GM18502 (cell line): ENCODE results near the gene CKB.

Source experiments
- ATAC-seq: cut with Tn5 transposase; IDR thresholded peaks from one replicate; pipeline ENCODE4 v1.9.1; 2021; ENCODE audit warnings: mild to moderate bottlenecking; ENCODE audit not compliant: unreplicated experiment, poor library complexity

CKB gene

DNA sequence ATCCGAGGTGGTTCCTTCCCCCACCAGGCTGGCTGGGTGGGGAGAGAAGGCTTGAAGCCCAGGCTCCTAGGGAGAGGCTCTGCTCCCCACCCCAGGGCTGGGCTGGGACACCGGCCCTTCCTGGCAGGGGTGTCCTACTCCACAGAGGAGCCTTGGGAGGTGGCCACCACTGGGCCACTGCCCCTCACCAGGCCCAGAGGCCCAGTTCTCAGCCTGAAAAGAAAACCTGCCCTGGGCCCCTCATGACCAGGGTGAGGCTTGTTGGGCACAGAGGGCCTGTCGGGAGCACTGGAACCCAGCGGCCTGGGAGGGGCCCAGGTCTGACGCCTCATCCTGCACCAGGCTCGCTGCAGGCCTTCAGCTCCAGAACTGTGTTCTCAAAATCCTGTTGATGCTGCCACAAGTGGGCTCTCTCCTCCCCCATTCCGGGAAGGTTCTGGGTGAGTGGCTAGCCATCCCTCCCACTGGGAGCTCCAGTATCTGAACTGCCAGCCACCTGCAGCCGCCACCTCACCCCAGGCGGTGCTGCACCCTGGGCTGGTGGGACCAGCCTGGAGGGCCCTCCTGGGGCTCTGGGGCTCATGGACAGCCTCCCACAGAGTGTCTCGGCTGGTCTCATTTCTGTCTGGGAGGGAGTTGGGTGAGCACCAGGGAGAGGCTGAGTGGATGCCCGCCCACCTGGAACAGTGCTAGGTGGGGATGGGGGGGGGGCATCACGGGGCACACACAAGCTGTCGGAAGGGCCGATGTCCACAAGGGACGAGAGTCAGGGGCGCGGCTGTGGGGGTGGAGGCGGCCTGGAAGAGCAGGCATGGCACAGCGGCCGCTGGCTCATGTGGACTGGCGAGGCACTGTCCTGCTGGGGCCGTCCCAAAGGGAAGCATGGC is 28.1 kb upstream of the CKB start:
- ATAC-seq = no peak

DNA sequence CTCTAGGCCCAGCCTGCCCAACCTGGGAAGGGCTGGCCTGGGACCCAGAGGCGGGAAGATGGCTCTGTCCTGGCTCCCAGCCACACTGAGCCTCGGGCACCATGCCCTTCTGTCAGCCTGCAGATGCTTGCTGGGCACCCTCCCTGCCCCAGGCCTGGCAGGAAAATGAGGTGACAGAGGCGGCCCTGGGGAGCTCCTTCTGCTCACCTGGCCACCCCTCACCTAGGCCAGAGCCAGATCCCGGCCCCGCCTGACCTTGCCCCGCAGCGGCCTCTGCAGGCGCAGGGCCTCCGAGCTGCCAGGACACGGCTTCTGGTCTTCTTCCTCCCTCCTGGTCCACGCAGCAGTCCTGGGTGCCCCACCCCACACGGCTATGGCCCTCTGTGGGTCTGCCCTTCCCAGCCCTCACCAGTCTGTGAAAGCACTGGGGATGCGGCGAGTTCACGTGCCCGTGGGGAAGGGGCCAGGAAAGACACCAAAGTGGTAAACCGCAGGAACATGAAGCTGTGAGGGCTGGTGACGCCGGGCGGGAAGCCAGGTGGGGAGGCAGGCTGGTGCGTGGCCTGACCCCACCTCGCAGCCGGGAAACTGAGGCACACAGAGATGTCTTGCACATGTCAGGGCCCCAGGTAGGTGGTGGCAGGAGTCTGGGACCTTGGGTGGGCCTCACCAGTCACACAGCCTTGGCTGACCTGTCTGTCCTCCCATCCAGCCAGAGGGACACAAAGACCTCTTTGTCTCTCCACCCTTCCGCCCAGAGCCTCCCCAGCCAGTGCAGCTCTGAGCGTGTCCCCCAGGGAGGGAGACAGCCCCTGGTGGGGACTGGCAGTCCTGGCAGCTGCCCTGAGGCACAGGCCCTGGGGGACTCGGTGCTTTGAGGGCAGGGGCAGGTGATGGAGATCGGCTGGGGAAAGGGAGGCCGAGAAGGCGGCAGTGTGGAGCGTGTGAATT is 27.0 kb upstream of the CKB start:
- no peak for ATAC-seq

DNA sequence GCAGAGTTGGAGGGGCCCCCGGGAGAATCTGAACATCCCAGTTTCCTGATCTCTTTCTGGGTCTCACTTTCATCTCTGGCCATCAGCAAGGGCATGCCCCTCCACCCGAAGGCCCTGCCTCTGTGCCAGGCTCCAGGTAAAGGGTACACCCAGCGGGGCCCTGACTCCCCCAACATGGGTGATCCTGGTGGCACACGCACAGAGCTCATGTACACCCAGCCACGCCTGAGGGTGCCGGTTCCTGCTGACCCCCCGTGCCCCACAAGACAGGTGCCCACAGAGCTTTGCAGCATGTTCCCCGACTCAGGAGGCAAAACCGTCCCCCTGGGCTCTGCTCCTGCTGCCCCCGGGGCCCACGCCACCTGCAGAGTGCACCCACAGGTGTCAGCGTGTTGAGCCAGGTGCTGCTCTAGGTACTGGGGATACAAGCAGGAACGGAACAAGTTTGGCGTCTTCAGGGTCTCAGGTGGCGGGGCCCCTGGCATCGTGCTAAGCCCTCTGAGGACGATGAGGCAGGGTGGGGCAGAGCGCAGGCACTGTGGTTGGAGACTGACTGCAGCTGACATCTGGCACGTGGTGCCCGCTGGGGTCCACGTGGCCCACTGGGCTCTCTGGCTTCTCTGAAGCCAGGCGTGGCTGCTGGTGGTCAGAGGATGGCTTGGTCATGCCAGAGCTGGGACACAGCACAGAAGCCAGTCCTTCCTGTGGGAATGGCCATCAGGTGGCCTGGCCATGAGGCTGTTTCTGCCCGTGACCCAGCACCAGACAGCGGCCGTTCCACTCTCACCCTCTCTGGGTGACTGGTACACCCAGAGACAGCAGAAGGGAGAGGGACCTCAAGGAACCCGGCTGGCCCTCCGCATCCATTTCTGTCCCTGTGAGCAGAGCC is 26.1 kb upstream of the CKB start:
- no peak for ATAC-seq

DNA sequence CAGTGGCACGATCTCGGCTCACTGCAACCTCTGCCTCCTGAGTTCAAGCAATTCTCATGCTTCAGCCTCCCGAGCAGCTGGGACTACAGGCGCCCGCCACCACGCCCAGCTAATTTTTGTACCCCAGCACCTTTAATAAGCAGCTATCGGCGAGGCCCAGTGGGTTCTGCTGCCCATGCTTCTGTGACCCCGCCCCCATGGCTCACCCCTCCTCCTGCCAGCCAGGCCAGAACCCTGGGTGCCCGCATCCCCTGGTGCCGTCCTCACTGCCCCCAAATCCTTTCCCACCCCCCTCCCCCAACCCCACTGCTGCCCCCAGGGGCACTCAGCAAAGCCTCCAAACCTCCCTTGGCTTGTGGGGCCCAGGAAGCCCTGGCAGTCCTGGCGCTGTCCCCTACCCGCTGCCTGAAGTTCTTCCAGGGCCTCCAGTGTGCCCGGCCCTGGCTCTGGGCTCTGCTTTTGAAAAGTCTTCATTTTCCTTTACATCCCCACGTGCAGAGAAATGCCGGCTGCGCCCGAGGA is 25.4 kb upstream of the CKB start:
- ATAC-seq = no peak

DNA sequence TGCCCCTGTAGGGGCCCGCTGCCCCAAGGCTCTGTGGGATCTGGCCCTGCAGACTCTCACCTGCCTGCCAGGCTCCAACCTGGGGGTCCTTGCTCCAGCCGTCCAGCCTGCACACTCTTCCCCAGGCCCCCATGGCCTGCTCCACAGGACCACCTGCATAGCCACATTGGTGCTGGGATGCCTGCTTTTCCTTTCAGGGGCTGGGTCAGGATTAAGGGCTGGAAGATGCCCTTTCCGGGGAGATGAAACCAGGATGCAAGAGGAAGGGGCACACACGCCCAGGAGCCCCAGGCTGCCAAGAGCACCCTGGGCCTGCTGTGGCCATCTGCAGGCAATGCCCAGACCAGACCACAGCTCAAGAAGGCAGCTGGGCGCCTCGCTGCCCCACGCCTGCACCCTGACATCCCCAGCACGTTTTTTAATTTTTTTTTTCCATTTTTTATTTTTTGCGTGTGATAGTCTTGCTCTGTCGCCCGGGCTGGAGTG is 24.9 kb upstream of the CKB start:
- ATAC-seq = no peak

DNA sequence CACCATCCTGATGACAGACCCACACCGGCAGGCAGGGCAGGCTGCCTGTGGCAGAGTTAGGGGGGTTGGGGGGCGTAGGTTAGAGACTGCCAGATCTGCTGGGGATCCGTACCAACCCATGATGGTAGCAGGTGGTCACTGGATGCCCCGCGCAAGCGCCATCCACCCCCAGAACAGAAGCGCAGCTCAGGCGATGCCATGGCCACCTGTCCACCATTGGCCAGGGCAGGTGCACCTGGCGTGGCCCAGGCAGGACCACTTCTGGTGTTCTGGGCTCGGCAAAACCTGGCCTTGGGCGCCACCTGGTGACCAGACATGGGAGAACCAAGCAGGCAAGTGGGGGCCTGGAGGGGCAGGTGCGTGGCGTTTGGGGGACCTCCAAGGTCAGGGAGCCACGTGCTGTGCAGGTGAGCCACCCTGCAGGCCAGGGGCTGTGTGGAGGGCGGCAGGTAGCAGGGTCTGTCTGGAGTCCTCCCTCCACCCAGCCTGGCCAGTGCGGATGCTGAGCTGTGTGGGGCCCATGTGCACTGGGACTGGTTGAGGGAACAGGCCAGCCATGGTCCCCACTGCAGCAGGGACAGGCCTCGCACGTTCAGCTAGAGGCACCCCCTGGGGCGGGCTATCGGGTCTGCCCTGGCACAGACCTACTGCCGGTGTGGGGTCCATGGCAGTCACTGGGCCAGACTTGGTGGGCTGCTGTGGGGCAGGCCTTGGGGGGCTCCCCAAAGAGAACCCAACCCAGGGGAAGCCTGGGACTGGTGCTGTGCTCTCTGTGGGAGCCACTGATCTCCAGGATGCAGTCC is 24.2 kb upstream of the CKB start:
- ATAC-seq = no peak

DNA sequence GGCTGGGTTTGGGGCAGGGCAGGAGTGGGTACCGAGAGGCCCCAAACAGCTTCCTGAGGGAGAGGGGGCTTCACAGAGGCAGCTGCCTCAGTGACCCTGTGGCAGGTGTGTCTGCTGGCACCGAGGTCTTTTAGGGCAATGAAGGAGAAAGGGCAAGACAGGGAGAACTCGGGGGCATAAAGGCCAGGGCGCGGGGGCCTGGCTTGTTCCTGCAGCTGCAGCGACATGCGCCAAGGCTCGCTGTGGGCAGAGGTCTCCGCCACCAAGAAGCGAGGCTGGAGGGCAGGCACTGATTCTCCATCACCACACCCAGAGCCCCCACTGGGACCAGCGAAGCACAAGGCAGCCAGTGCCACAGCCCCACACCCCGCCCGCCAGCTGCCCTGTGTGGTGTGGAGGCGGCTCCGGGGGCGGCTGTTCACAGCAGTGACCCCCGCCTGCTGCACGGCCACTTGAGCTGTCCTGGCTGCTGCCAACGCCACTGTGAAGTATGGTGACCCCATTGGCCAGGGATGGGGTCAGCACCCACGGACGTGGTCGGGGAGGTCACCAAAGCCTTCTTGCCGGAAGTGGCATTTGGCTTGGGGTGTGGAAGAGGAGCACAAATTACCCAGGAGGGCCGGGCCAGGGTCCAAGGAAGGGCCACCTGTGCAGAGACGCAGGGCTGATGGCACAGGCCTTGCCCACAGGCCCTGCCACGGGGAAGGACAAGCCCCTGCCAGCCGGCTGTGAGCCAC is 23.5 kb upstream of the CKB start:
- ATAC-seq = no peak

DNA sequence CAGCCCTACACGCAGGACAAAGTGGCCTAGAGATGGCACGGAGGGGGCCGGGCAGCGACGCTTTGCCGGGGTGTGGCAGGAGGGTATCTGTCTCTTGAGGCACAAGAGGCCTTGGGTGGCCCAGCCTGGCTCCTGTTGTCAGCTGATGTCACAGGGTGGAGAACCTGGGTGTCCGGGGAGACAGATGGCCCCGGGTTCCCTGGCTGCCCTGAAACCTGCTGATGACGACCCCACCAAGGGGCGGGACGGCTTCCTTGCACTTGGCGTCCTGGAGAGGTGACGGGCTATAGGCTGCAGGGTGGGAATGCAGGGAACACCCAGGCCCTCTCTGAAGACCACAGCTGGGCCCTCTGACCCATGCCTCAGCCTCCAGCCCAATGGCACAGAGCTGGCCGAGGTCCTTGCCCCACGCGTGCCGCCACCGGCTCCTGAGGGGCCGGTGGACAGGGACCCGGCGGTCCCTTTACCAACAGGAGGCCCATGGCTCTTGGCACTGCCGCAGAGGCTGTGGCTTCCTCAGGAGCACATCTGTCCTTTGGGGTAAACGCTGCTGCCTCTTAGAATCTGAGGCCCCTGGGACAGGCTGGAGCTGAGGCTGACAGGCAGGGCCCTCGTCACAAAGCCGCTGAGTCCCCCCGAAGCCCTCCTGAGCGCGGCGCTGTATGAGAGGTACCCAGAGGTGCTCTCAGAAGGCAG is 22.7 kb upstream of the CKB start:
- no peak for ATAC-seq

DNA sequence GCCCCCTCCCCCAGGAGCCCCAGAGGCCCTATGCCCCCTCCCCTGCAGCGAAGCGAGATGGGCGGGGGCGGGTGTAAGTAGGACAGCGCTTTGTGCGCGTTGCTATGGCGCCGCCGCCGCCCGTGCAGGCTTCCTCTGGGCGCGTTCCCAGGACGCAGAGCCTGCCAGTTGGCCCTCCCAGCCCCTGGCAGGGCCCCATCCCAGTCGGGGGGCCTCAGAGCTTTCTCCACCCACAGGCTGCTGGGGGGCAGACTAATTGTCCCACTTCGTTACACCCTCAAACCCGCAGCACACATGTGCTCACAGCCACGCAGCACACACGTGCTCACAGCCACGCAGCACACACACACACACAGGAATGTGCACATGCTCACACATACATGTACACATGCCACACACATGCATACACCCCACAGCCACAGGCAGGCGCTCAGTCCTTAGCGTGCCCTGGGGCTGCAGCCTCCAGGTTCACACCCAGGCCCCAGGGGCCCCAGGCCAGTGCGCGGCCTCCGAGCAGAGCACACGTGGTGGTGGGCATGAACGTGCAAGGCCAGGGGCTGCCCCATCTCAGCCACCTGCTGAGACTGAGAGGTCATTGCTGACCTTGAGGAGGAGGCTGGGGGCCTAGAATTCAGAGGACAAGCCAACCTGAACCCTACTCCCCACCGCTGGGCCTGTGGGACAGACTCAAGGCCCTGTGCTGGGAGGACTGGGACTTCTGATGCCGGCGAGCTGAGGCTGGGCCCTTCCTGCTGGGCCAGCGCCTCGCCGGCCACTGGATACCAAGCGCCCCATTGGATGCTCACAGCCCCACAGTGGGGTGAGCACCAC is 22.0 kb upstream of the CKB start:
- no peak for ATAC-seq

DNA sequence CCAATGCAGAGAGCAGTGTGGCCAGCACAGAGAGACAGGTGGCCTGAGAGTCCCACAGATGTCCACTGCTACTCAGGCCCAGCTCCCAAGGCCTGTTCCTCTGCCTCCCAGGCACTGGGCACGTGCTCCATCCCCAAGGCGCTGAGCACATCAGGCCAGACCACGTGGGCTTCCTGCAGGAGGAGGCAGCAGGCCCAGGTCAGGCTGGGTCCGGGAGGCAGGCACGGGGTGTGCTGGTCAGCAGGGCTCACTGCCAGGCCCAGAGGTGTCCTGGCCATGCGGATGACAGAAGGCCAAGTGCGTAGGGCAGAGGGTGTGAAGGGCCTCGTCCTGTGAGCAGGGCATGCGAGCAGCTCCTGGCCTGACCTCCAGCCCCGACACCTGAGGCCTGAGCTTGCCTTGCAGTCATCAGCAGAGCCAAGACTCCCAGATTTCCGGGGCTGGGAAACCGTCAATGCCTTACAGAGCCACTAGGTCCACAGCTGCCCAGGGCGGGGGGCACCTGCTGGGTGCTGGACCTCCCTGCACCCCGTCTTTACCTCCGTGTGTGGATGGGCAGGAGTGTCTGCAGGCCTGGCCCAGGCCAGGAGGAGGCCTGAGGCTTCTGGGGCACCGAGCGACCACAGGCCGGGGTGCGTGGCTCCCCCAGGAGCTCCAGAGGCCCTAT is 21.2 kb upstream of the CKB start:
- ATAC-seq = no peak

DNA sequence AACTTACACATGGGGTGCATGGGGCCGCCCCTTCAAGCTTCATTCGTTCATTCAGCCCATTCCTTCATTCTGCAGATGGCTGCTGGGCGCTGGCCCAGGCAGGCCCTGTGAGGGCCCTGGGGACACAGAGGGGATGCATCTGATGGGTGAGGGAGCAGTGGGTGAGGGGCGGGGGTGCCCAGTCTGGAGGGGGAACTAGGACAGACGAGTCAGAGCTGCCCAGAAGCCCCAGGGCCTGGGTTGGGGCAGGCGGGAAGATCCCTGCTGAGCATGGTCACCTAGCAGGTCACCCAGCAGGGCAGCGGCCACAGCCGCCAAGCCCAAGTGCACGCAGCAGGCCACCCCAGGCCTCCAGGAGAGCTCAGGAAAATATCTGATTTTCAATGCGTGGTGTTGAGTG is 20.5 kb upstream of the CKB start:
- ATAC-seq = no peak

DNA sequence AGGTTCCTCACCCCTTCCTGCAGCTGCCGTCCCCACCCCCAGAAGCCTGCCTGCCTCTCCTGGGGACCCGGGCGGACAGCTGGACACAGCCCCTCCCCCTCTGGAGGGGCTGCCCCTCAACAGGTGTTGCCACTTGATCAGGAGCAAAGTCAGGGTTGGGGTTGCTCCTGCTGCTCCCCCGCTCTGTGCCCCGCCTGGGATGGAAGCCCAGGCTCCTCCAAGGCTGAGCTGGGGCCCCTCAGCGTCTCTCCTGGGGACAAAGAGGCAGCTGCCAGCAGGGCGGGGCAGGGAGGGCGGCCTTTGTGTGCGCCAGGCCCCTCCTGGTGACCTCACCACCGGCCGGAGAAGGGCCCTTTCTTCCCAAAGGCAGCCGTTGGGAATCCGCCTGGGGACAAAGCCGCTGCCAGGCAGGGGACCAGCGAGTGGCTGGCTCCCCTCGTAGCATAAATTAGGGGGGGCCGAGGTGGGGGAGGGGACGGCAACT is 20.0 kb upstream of the CKB start:
- ATAC-seq = no peak

DNA sequence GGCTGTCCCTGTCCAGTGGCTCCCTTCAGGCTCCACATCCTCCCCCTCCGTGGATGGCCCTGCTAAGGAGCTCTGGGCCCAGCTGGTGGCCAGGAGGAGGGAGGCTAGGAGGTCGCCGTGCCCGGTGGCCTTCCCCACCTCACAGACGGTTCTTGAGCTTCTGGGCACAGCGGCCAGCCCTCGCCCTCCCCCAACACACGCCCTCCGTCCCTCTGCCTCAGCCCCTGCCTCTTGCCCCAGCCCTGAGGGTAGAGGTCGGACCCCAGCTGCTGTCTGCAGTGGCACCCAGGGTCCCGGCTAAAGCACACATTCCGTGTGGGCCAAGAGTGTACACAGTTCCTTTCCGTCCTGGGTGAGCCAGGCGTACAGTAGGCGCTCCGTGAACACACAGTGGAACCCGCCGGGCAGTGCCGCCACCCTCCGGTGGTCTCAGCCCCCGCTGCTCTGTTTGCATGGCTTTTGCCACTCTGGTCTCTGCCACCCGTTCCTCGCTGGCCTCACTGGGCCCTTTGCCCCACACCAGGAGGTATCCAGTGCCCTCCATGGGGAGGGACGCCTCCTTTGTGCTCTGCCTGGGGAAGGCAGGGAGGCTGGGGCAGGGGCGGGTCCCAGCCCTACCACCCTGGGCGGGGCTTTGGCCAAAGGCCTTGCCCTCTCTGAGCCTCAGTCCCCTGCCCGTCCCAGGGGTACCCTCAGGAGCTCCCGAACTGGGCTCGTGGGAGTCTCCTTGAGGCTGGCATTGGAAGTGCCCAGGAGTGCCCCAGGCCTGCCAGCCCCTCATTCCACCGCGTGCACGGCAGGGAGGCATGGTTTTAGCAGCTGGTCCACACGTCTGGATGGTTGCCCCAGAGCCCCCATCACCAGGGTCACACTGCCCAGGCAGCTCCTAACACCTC is 19.3 kb upstream of the CKB start:
- ATAC-seq = no peak

DNA sequence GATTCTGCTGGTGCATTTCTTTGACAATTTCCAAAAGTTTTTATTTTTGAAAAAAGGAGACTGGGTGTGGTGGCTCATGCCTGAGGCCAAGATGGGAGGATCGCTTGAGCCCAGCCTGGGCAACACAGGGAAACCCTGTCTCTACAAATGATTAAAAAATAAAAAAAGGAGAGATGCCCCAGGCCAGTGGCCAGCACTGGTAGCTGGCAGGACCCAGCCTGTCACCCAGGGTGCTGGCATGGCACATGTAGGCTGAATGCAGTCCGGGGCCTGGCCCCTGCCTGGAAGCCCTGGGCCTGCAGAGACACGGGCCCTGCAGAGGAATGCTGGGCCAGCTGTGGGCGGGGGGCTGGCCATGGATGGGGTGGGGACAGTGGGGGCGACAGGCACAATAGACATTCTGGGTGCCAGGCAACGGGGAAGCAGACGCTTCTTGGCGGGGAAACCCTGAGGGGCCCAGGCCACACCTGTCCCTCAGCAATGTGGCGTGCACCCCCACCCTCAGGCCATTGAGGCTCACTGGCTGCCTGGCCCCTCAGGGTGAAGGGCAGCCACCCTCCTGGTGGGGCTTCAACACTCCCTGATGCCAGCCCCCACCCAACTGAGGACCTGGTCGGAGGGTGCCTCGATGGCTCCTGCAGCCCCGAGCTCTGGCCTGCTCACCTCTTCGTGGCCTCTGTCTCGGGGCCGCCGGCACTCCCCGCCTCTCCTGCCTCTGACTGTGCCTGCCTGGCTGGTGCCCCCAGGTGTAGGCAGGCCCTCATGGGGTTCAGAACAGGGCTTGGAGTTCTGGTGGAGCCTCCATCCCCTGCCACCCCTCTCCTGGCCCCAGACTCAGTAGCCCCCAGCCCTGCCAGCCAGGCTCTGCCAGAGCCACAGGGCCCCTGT is 18.4 kb upstream of the CKB start:
- no peak for ATAC-seq
